Measurements from ENCODE around the gene MCF2L.

DNA sequence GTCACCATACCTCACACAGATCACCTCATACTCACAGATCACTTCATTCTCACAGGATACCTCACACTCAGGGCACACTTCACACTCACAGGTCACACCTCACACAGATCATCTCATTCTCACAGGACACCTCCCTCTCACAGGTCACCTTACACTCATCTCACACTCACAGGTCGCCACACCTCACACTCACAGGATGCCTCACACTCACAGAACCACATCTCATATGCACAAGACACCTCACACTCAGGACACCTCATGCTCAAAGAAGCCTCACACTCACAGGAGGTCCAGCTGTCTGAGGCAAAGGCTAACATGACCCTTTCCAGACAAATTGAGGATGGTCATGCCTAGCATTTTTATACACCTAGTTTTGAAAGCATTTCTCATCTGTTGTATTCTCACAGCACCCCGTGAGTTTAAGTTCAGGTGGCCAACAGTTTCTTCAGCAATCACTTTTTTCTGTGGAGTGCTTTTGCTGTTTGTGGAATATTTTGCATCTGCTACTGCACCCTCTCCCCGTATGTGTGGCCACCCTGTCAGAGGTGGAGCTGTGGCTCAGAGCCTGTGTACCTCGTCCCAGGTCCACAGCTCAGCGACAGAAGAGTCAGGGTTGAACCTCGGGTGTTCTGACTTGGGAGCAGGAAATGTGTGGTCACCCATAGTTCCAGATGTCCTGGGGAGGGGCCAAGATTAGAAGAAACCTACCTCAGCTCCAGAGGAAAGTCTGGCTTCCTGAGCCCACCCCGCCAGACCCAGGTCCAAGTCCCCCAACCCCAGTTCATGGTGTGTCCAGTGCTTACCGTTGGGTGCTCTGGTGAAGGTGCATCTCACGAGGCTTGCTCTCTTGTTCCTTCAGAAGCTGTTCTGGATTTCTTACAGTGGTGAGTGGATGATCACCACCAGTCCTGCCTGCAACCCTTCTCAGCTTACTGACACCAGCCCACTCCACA, 144.2 kb downstream of the MCF2L start:
- TF ChIP-seq, protein P1, sequence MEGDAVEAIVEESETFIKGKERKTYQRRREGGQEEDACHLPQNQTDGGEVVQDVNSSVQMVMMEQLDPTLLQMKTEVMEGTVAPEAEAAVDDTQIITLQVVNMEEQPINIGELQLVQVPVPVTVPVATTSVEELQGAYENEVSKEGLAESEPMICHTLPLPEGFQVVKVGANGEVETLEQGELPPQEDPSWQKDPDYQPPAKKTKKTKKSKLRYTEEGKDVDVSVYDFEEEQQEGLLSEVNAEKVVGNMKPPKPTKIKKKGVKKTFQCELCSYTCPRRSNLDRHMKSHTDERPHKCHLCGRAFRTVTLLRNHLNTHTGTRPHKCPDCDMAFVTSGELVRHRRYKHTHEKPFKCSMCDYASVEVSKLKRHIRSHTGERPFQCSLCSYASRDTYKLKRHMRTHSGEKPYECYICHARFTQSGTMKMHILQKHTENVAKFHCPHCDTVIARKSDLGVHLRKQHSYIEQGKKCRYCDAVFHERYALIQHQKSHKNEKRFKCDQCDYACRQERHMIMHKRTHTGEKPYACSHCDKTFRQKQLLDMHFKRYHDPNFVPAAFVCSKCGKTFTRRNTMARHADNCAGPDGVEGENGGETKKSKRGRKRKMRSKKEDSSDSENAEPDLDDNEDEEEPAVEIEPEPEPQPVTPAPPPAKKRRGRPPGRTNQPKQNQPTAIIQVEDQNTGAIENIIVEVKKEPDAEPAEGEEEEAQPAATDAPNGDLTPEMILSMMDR (IDR thresholded peaks at IDR 0.05) = no peak
- TF ChIP-seq POLR2A (IDR thresholded peaks at IDR 0.05) = no peak
